Stimulated activated CD4-positive, alpha-beta T cell treated with anti-CD3 and anti-CD28 coated beads, Interleukin-12 subunit alpha, Interleukin-12 subunit beta, amount 100 ng/mL, for 4 hours (primary cell): ENCODE data around the gene MRPL49.
"Not testable (repeated sequence)": the region's sequence is repeated elsewhere in the genome, so short reads cannot be mapped to it uniquely, and the experiment has no call there.

Experiments used
- DNase-seq: peaks from one replicate; pipeline ENCODE4 v3.0.0-alpha.2; 2020

Gene MRPL49

DNA sequence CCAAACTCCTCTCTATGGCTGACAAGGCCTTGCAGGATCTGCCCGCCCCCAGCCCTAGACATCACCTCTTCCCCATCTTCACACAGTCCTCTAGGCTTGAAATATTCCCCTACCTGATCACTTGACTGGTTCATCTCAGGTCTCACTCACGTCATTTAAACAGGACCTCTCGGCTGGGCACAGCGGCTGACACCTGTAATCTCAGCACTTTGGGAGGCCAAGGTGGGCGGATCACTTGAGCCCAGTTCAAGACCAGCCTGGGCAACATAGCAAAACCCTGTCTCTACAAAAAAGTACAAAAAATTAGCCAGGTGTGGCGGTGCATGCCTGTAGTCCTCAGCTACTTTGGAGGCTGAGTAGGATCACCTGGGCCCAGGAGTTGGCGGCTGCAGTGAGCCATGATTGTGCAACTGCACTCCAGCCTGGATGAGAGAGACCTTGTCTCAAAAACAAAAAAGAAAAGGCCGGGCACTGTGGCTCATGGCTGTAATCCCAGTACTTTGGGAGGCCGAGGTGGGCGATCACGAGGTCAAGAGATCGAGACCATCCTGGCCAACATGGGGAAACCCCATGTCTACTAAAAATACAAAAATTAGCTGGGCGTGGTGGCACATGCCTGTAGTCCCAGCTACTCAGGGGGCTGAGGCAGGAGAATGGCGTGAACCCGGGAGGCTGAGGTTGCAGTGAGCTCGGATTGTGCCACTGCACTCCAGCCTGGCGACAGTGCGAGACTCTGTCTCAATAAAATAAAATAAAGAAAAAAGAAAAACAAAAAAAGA lies 3.0 kb upstream of the MRPL49 start:
- not testable (repeated sequence) for DNase-seq

- DNase-seq = no peak
These were observed 2.5 kb upstream of the MRPL49 start for GRCh38 chr11:65119670-65119995.

DNA sequence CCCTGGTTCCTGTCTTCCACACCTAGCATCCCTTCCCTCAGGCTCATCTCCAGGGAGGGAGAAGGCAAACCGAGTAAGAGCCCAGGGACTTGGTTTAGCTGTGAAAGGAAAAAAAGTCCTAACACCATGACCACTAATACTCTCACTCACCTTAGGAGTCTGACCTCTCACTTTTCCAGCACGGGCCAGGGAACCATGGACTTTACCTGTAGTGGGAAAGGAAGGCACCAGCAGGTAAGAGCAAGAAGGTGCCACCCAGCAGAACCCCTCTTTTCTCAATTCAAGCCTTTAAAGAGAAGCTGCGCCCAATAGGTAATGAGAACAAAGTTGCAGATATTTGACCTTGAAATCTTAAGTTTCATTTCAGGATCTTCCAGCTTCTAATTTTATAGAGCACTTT lies 1.3 kb upstream of the MRPL49 start:
- no peak for DNase-seq

- no peak for DNase-seq
These were observed 665 bp upstream of the MRPL49 start for GRCh38 chr11:65121447-65121864.

DNA sequence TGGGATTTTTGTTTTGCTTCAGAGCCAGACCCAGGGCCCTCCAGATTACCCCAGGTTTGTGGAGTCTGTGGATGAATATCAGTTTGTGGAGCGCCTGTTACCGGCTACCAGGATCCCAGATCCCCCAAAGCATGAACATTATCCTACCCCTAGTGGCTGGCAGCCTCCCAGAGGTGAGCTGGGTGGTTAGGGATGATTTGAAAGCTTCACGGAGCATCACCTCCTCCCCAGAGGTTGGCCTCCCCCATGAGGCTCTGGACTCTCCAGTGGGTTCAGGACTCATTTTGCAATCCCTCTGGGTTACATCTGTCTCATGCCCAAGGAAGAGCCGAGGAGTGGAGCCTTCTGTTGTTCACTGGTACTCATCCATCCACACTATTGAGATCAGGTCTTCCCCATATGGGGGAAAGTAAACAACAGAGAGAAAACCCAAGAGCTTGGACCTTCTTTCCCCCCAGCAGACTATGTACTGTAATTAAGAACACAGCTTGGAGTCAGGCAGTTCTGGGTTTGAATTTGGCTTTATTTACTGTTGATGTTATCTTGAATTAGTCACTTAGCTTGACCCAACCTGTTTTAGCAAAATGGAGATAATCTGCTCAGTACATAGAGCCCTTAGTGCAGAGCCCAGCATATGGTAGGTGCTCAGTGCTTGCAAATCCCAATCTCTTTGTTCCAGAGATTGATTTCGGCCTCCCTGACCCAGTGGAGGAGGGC lies 2.5 kb downstream of the MRPL49 start:
- DNase-seq = no peak

DNA sequence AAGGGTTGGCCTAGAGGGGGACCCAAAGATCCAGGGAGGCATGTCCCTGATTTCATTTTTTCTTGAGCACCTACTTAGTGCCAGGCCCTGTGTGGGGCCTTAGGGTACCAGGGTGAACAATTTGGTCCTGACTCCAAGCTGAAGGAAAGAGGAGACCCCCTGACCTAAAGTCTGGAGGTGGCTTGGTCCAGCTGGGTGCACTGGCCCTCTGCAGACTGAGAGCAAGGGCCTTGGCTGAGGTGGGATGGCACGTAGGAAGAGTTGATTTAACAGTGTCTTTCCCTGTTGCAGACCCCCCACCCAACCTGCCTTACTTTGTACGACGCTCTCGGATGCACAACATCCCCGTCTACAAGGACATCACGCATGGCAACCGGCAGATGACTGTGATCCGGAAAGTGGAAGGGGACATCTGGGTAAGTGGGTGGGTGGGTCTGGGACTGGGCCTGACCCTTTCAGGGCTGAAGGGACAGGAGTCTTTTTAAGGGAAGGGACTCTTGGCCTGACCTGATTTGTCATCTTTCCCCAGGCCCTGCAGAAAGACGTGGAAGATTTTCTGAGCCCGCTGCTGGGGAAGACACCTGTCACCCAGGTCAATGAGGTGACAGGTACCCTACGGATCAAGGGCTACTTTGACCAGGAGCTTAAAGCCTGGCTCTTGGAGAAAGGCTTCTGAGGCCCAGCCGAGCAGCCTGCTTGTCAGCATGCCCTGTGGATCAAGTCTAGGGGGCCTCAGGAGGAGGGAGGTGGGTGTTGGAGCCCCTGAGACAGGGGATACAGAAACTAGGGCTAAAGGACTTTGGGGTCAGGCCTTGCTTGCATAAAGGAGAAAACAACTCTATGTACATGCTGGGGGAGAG lies 3.3 kb downstream of the MRPL49 start:
- no peak for DNase-seq

- DNase-seq = no peak
These were observed 4.6 kb downstream of the MRPL49 start for GRCh38 chr11:65126624-65127274.

DNA sequence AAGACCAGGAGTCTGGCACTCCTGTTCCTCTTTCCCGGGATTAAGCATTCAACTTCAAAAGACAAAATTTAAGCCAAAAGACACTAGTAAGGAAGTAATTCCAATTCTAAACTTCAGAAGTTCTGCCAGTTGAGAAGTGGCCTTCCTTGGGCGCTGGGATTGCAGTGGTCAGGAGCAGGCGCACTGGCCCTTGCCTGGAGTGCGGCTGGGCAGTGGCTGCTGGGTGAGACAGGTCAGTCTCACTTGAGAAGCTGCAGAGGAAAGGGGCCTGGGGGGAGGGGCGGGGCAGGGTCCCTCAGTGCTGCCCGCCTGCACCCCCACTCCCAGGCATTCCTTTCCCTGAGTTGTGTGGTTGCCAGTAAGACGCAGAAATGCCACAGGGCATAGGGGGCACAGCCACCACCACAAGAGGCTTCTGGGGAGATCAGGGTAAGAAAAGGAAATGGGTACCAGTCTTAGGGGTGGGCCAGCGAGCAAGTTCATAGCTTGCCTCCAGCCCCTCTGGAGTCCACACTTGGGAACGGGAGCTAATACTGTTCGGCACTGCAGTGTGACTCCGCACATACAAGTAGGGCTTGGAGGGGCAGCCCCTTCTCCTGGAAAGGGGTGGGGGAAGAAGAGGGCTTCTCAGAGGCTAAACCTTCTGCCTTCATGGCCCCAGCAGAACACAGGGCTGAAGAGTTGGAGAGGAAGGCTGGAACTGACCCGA lies 5.5 kb downstream of the MRPL49 start:
- no peak for DNase-seq

DNA sequence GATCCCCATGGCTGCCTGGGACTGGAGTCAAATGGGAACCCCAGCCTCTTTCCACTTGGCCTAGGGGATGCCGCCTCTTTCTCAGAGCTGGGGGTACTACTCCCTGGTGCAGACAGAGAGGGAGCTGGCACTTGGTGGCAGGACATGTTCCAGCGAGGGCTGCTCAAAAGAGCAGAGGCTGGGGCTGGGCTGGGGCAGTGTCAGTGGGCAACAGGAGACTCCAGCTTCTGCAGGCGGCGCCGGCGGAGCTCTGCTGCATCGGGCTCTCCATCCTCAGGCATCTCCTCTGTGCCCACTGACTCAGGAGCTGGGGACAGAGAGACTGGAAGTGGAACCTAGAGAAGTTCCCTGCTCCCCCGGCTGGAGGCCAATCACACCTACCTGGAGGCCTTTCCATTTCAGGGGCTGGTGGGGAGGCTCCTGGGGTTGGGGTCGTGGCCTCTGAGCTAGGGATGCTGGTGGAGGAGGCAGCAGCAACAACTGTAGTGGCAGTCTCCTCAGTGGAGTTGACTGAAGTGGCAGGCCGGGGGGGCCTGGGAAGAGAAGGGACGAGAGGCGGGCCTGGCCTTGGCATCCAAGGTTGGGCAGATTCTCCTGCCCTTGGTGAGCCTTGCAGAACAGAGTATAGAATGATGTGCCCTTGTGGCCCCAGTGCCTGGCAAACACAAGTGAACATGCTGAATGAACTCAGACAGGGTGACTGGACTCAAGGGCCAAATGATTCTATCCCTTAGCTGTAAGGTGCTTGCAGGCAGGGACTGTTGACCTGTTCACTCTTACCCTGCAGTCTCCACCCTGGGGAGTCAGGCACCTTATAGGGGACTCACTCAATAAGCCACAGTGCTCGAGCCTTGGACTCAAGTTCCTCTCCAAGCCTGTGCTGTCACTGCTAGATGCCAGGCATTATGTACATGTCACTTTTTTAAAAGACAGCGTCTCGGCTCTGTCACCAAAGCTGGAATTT lies 6.3 kb downstream of the MRPL49 start:
- no peak for DNase-seq

GRCh38 chr11:65129649-65130441 lies 7.7 kb downstream of the MRPL49 start:
- no peak for DNase-seq

GRCh38 chr11:65130631-65131416 lies 8.7 kb downstream of the MRPL49 start:
- no peak for DNase-seq

DNA sequence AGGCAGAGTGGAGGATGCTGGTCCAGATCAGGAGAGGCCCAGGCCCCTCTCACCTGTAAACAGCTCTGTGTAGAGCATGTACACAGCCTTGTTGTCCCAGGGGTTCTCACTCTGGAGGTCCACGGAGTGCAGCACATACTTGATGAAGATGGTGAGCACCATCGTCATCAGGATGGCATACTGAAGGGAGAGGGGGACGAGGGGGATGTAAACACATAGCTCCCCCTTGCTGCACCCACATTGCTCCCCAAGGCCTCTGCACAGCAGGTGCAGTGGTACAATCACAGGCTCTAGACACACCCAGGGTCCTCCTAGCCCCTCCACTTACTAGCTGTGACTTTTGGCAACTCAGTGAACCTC lies 9.3 kb downstream of the MRPL49 start:
- no peak for DNase-seq

- no peak for DNase-seq
These were observed 9.7 kb downstream of the MRPL49 start for GRCh38 chr11:65131895-65132237.

DNA sequence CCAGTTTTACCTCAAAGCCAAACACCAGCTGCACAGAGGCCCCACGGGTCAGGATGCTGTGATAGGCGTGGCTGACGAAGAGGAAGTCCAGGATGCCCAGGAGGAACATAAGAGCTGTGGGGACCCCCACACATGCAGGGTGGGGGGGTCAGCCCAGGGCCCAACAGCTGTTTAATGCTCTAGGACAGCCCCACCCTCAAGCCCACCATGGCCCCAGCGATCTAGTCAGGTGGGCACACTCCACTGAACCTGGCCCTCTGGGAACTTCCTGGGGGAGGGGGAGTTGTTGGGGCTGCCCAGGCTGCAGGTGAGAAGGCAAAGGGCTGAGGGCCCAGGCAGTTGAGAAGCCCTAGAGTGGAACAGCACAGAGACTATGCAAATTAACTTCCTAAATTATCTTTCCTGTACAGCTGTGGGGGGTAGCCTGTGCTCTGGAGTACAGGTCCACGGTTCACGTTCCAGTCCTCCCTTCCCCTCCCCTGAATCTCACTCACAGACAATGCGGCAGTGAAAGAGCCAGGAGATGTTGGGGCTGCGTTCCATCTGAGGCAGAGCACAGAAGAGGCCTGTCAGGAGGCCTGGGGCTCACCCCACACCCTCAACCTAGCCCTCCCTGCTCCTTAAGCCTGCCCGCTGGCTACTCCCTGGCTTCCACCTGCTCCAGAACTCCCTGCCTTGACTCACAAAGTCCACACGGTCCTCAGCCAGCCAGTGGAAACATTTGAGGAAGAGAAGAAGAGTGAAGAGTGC lies 10.3 kb downstream of the MRPL49 start:
- DNase-seq = no peak

DNA sequence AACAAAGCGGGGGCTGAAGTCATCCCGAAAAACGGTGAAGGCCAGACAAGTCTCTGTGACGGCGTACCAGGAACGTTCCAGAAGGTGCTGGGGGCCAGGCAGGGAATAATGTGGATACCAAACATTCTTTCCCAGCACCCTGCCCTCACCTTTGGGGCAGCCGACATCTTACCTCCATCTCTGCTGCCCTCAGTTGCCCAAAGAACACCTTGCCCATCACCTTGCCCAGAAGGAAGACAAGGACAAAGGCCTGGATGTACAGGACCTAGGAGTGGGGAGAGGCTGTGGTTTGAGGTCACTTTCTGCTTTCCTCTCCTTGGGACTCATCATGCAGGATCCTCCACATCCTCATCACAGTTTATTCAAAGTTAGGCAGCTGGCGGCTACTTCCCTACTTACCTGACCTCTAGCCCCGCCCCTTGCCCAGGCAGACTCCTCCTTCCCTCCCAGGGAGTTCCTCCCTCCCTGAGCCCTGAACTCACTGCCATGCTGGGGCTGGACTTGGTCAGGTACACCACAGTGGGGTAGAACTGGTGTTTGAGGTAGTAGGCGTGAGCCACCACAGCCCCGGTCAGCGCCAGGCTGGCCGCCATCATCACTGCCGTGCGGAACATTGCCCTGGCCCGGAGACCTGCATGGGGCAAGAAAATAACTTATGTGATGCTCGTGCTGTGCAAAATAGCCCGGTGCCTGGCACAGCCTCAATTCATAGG lies 11.0 kb downstream of the MRPL49 start:
- peak; percentile 60 for DNase-seq

- DNase-seq = no peak
These were observed 11.6 kb downstream of the MRPL49 start for GRCh38 chr11:65133724-65134123.

- DNase-seq = peak; percentile 89
These were observed 12.3 kb downstream of the MRPL49 start, which contains the start of gene SYVN1 for GRCh38 chr11:65134240-65134951. TSS of gene SYVN1 (minus strand) at chr11:65134519. CDS start at chr11:65133601, 918 bp downstream.
